Measurements from ENCODE around the gene KRTAP10-7. TPM values are rescaled to one million over a fixed set of nuclear protein-coding genes. Genes with fewer than 3 reads are reported as not detected.
"Not testable (repeated sequence)": the region's sequence is repeated elsewhere in the genome, so short reads cannot be mapped to it uniquely, and the experiment has no call there.

KRTAP10-7 gene
- total RNA-seq, 2 donors from 2014 or later = not detected

DNA sequence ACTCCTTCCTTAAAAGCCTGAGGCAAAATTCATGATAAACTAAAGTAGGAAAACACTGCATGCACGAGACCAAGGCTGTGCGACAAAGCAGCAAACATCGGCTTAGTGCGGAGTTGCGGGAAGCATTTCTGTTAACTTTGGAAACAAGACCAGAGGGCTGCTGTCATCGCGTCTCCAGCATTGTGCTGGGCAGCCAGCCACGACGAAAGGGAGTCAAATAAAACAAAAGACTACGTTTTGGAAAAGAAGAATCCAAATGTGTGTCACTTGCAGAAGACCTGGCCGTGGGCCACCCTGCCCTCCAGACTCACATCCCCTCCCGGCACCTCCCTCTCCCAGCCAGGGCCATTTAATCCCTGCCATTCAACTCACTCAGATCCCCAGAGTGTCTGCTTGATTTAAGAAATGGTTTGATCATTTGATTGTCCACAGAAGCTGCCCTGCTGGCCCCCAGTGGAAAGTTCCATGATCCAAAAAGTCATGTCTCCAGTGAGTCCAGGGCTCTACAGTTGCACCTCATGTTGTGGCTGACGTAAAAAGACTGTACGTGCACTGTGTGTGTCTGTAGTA lies 43.4 kb downstream of the KRTAP10-7 start:
- Histone ChIP-seq H3K36me3 (replicated peaks in 1 of 2; ENCODE audit: insufficient read depth in 1 of 2, low read depth in 2 of 2) (no peaks in the 10 kb centered on the region), H3K4me3 (no peak overlapping the region), H3K4me1 (no peaks in the 10 kb centered on the region), H3K27ac (no peak overlapping the region), H3K27me3 (no peaks in the 10 kb centered on the region), H3K9me3 (no peaks in the 10 kb centered on the region)
- no peak for ATAC-seq
- 41 to 61% methylated on average over 14 of the region's 14 CpGs for WGBS, 2 donors
- TF ChIP-seq, protein P1, sequence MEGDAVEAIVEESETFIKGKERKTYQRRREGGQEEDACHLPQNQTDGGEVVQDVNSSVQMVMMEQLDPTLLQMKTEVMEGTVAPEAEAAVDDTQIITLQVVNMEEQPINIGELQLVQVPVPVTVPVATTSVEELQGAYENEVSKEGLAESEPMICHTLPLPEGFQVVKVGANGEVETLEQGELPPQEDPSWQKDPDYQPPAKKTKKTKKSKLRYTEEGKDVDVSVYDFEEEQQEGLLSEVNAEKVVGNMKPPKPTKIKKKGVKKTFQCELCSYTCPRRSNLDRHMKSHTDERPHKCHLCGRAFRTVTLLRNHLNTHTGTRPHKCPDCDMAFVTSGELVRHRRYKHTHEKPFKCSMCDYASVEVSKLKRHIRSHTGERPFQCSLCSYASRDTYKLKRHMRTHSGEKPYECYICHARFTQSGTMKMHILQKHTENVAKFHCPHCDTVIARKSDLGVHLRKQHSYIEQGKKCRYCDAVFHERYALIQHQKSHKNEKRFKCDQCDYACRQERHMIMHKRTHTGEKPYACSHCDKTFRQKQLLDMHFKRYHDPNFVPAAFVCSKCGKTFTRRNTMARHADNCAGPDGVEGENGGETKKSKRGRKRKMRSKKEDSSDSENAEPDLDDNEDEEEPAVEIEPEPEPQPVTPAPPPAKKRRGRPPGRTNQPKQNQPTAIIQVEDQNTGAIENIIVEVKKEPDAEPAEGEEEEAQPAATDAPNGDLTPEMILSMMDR (IDR thresholded peaks at IDR 0.05) = no peak
- no peak for TF ChIP-seq POLR2A (IDR thresholded peaks at IDR 0.05)
- no peak for DNase-seq
- intact Hi-C loops (cut with DNase I) = no loop called here

- Histone ChIP-seq H3K36me3 (replicated peaks in 1 of 2; ENCODE audit: insufficient read depth in 1 of 2, low read depth in 2 of 2) (no peaks in the 10 kb centered on the region), H3K4me3 (no peak overlapping the region), H3K4me1 (no peaks in the 10 kb centered on the region), H3K27me3 (no peaks in the 10 kb centered on the region), H3K27ac (no peak overlapping the region), H3K9me3 (no peaks in the 10 kb centered on the region)
- ATAC-seq = no peak
- 26 to 33% methylated on average over 2 of the region's 2 CpGs for WGBS, 2 donors
- intact Hi-C loops (cut with DNase I) = no loop called here
- DNase-seq = no peak
- TF ChIP-seq POLR2A (IDR thresholded peaks at IDR 0.05) = no peak
- TF ChIP-seq, protein P1 (IDR thresholded peaks at IDR 0.05) = no peak
Measured at GRCh38 chr21:44644878-44645277, 44.5 kb downstream of the KRTAP10-7 start.

- H3K36me3 ChIP-seq (replicated peaks in 1 of 2; ENCODE audit: insufficient read depth in 1 of 2, low read depth in 2 of 2); ATAC-seq; DNase-seq; H3K4me1 ChIP-seq; H3K27ac ChIP-seq; H3K27me3 ChIP-seq; H3K4me3 ChIP-seq; intact Hi-C loops (cut with DNase I); H3K9me3 ChIP-seq: not testable (repeated sequence)
- 57 to 59% methylated on average over 11 to 16 of the region's 21 CpGs for WGBS, 2 donors
Measured at GRCh38 chr21:44646366-44647221, 46.2 kb downstream of the KRTAP10-7 start, which contains the start of gene KRTAP10-11. KRTAP10-11 (plus strand) TSS chr21:44646414; CDS start chr21:44646459, 45 bp downstream.

GRCh38 chr21:44647222-44647552 lies 46.8 kb downstream of the KRTAP10-7 start:
- H3K36me3 ChIP-seq (replicated peaks in 1 of 2; ENCODE audit: insufficient read depth in 1 of 2, low read depth in 2 of 2) = no peaks in the 10 kb centered on the region
- H3K27ac ChIP-seq = no peak overlapping the region
- no peak for TF ChIP-seq POLR2A (IDR thresholded peaks at IDR 0.05)
- no peak overlapping the region for H3K4me3 ChIP-seq
- no peaks in the 10 kb centered on the region for H3K27me3 ChIP-seq
- WGBS, 2 donors = 37 to 38% methylated on average over 8 of the region's 8 CpGs
- H3K9me3 ChIP-seq = no peaks in the 10 kb centered on the region
- no peaks in the 10 kb centered on the region for H3K4me1 ChIP-seq
- intact Hi-C loops (cut with DNase I) = no loop called here
- ATAC-seq = no peak
- no peak for DNase-seq

GRCh38 chr21:44648557-44649311 lies 48.3 kb downstream of the KRTAP10-7 start:
- H3K9me3 ChIP-seq = no peaks in the 10 kb centered on the region
- 63 to 70% methylated on average over 16 to 33 of the region's 33 CpGs for WGBS, 2 donors
- no peak overlapping the region for H3K4me3 ChIP-seq
- no peak for TF ChIP-seq POLR2A (IDR thresholded peaks at IDR 0.05)
- TF ChIP-seq, protein P1 (IDR thresholded peaks at IDR 0.05) = no peak
- ATAC-seq = no peak
- DNase-seq = no peak
- intact Hi-C loops (cut with DNase I) = no loop called here
- no peak overlapping the region for H3K27ac ChIP-seq
- no peaks in the 10 kb centered on the region for H3K27me3 ChIP-seq
- H3K36me3 ChIP-seq (replicated peaks in 1 of 2; ENCODE audit: insufficient read depth in 1 of 2, low read depth in 2 of 2) = no peaks in the 10 kb centered on the region
- H3K4me1 ChIP-seq = no peaks in the 10 kb centered on the region
